Activated CD4-positive, CD25-positive, alpha-beta regulatory T cell treated with anti-CD3 and anti-CD28 coated beads, Interleukin-2, amount 50 U/mL, for 16 hours (primary cell): ENCODE data around the gene MAGEA8.
"Not testable (repeated sequence)": the region's sequence is repeated elsewhere in the genome, so short reads cannot be mapped to it uniquely, and the experiment has no call there.

Source experiments
- DNase-seq: peaks from one replicate; pipeline ENCODE4 v3.0.0-alpha.2; 2020; ENCODE audit warnings: low read depth, low spot score

MAGEA8 gene

DNA sequence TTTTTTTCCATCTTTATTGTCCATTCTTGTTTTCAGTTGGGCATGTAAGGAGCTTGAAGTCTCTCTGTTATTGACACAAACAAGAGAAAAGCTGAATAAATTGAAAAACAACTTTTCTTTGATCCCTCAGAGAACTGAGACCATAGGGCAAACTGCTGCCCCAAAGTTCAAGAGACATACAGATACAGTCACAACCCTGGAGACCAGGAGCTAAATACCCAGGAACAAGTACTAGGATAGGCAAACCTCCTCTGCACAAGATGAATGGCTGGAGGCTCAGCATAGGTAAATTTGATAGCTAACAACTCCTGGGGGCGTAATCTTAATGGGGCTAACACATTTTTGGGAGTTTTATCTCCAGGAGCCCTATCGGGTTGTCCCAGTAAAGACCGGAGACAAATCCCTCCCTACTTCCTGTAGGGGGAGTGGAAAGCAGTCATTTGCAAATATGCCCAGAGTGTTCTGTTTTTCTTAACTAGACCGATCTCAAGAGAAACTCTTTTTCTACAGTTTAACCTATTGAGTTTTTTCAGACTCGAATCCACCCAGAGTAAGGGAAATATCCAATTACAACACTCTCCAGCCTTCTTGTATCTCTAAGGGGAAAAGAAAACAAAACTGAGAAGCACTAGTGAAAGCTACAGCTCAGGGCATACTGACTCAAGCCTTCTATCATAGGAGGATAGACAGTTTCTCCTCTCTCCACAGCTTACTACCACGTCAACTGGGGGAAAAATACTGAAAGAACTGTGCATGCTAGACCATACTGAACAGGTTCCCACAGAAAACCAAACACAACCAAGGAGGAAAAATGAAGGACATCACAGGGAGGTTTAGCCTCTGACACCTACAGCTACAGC lies 23.1 kb downstream of the MAGEA8 start:
- no peak for DNase-seq

DNA sequence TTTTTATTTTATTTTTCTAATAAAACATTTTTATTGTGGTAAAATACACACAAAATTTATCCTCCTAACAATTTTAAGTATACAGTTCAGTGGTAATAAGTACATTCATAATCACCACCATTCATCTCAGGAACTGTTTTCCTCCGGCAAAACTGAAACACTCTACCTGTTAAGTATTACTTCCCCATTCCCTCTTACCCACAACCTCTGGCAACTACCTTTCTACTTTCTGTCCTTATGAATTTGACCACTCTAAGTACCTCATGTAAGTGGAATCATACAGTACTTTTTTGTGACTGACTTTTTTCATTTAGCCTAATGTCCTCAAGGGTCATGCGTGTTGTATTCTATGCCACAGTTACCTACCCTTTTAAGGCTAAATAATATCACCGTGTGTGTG lies 27.3 kb downstream of the MAGEA8 start:
- DNase-seq = no peak

DNA sequence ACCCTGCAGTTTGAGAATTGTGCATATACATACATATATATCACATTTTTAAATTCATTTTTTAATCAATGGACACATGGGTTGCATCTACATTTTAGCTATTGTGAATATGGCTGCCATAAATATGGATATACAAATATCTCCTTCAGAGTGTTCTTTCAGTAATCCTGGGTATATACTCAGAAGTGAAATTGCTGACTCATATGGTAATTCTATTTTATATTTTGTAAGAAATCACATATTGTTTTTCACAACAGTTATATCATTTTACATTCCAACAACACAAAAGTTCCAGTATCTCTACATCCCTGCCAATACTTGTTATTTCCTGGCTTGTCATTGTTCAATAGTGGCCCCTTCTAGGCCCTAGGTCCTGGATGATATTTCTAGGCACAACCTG lies 27.7 kb downstream of the MAGEA8 start:
- no peak for DNase-seq

DNA sequence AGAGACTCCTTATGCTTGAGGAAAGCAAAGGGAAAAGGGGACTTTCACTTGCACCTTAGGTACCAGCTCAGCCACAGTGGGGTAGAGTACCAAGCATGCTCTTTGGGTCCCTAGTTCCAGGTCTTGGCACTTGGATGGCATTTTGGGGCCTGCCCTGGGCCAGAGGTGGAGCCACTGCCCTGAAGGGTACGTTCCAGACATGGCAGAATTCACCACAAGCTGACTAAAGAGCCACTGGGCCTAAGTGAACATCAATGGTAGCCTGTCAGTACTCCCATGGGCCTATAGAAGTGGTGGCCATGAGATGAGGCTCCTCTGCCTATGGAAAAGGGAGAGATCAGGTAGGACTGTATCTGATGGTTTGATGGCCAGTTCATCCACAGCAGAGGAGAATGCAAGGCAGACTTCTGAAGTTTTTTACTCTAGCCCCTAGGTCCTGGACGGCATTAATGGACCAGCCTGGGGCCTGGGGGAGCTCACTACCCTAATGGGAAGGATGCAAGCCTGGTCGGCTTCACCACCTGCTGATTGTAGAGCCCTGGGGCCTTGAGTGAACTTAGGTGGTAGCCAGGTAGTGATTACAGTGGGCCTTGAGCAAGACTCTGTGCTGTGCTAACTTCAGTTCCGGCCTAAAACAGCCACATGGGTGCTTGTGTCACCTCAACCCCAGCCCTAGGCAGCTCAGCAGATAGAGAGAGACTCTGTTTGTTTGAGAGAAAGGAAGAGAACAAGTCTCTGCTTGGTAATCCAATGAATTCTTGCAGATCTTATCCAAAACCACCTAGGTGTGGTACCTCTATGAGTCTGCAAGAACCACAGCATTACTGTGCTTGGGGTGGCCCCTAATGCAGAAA lies 28.6 kb downstream of the MAGEA8 start:
- DNase-seq = no peak

DNA sequence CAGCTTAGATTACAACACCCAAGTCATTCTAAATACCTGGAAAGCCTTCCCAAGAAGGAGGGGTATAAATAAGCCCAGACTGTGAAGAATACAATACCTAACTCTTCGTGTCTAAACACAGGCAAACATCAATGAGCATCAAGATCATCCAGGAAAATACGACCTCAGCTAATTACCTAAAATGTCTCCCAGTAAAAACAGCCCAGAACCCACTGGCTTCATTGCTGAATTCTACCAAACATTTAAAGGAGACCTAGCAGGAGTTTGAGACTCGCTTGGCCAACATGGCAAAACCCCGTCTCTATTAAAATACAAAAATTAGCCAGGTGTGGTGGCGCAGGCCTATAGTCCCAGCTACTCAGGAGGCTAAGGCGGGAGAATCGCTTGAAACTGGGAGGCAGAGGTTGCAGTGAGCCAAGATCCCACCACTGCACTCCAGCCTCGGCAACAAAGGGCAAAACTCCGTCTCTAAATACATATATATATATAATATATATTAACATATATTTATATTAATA lies 29.3 kb downstream of the MAGEA8 start:
- no peak for DNase-seq

DNA sequence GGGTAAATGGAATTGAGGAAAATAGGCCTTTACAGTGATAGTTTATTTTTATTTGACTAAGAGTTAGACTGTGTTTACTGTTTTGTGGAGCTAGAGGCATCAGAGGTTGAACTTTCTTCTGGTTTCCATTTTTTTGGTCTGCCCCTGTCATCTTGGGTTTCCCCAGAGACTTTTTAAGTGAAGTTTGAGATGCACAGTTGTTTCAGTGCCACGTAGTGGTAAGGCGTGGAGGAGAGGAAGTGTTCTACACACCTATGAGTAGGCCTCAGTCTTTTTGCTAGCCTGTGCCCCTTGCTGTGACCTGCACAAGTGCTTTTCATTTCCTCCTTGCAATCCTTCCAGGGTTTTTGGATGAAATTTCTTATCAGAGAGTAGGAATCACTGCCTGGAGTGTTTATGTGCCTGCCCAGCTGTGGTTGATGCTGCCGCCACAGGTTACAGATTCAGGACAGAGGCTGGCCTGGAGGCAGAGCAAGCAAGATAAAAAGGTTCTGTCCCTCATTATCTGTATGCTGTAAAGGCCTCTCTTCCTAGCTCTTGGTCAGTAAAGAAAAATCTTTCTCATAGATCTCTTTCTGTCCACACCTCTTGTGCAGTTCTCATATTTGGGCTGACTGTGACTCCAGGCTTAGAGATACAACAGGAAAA lies 35.9 kb downstream of the MAGEA8 start:
- no peak for DNase-seq

DNA sequence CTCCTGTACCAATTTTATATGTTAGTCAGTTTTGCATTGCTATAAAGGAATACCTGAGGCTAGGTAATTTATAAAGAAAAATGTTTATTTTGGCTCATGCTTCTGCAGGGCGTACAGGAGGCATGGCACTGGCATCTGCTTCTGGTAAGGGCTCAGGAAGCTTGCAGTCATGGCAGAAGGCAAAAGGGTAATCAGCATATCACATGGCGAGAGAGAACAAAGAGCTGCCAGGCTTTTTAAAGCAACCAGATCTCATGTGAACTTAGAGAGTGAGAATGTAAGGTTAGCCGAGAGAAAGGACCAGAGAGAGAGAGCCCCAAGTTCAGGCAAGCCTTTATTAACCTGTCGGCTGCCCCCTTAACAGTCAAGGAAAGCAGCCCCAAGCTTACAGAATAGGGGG lies 42.9 kb downstream of the MAGEA8 start:
- DNase-seq = not testable (repeated sequence)

DNA sequence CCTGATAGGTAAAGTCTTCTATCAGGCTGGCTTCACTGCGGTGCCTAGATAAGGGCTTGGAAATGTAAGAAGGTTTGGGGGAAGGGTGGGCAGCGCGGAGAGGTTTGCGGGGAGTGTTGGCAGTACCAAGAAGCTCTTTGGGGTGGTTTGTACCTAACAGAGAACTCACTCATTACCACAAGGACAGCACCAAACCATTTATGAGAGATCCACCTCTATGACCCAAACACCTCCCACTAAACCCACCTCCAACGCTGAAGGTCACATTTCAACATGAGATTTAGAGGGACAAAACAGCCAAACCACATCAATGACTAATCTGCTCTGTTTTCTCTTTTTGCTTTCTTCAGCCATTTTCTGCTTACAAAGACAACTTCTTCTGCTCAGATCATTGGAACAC lies 43.5 kb downstream of the MAGEA8 start:
- DNase-seq = not testable (repeated sequence)

DNA sequence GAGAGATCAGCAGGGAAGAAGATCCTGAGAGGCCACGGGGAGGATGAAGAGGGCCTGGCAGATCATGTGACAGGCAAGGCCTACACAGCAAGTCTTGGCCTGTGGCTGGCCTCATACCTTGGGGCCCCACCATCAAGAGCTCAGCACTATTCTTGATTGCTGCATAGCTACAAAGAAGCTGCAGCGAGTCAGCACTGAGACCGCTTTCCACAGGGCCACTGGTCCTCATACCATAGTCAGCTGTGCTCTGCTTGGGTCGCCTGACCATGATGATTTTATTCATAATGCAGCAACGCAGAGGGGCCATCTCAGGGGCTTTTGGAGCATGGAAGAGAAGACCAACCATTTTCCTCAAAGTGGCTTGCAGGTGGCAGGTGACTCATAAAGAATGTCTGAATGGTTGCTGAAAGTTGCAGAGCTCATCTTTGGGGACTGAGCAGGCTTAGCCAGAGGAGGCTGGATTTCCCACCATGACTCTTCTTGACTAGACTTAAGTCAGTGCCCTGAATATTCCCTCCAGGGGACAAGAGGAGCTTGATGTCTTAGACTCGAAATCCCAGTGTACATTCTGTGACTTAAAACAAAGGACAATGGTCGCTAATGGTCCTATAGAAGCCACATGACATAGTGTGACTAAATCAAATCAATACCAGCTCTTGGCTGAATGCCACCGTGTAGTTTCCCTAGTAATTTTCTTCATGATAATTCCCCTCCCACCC lies 46.4 kb downstream of the MAGEA8 start:
- DNase-seq = not testable (repeated sequence)

DNA sequence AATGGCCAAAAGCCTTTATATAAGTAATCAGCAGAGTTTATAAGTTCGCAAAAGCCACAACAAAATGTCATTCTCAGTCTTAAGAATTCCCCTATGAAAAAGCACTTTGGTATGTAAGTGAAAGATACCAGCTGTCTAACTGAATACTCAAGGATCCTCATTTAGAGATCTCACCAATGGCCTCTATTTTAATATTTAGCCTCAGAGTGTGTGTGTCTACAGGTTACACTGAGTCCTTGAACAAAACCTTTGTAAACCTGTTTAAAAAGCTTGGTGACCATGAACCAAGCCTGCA lies 46.9 kb downstream of the MAGEA8 start:
- not testable (repeated sequence) for DNase-seq

DNA sequence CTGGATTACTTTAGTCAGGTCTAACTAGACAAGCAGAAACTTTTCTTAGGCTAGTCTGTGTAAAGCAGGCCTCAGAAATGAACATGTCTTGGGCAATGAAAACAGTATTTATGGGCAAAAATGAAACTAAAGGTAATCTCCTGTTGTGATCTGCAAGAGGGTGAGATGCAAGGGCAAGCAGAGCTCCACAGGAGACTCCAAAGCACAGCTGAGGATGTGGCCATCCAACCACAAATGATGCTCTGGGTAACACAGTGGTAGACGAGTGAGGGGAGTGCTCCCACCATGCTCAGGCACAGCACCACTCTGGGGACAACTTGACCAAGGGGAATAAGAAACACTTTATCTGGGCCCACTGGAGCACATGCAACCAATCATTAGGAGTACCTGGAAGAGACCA lies 47.7 kb downstream of the MAGEA8 start:
- DNase-seq = not testable (repeated sequence)

DNA sequence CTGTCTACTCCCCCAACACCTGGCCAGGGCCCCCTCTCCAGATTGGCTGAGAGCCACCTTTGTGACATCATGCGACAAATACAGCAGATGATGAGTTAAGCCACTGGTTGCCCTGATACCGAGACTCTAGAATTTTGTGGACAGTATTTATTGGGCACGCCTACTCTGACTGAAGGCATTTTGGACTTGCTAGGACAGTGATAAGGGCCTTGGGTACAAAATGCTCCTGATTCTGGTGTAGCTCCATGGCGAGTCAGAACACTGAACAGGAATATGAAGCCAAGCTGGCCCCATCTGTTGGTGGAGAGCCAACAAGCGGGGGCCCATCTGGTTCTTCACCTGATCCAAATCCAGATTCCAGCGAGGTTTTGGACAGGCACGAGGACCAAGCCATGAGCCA lies 48.4 kb downstream of the MAGEA8 start, which contains the start of gene HSFX4:
HSFX4 (plus strand) TSS at position 174 of the 400 bp plus-strand sequence; CDS start at position 246, 72 bp downstream.
- not testable (repeated sequence) for DNase-seq

DNA sequence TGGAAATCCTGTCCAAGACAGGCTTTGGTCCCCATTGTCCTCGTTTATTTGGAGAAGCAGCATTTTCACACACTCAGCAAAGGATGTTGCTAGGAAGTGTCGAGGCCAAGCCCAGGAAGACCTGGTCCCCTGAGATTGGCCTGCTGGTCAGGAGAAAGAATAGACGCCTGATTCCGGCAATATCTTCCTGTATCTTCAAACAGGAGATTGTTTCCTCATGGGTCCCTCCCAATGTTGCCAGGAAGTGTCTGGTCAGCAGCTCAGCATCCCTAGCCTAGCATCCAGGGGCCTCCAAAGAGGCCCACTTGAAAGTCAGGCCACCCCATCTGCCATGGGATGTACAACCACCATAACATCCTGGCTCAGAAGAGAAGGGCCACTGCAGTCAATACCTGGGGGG lies 50.4 kb downstream of the MAGEA8 start:
- not testable (repeated sequence) for DNase-seq

DNA sequence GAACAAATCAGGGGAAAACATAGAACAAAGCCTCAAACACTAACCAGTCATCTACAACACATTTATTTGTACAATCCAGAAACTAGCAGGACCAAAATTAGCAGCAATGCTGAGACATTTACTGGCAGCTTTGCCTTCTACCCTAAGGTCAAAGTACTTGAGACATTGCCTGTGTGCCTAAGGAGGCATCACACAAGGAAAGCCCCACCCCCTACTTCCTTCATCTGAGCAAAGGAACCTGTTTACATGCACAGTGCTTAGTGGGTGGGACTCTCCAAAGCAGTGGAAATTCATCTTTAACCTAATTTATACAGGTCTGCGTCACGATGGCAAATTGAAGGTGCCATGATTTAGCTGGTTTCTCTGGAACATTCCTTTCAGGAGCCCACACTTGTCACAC lies 51.2 kb downstream of the MAGEA8 start:
- not testable (repeated sequence) for DNase-seq

DNA sequence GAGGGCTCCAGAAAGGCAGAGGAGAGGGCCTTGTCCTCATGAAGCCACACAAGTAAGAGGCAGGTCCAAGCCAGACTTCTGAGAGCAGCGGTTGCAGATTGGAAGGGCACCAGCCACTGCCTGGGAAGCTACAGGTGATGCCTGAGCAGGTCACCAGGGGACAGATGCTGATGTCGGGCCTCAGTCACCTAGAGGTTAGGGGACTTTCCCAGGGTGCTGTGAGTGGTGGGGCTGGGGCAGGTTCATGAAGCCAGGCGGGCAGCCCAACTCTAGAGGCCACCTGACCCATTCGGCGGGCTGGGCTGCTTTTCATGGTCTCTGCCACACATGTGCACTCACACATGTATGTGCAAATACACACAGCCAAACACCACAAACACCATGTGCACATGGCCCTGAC lies 52.0 kb downstream of the MAGEA8 start:
- DNase-seq = not testable (repeated sequence)

DNA sequence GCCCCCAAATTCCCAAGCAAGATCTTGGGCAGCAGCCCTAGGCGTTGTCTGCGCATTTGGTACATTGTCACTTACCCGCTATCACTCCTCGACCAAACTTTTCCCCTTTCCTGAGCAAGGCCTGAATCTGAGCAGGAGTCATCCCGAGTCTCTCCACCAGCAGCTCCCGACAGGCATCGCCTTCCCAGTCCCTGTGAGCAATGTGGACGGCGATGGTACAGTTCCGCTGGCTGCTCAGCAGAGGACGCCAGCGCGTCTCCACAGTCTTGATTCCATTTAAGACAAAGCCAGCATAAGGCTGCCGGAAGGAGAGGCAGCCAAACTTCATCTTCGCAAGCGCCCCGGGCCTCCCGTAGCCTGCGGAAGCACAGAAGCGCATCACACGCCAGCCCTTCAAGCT lies 52.6 kb downstream of the MAGEA8 start:
- DNase-seq = not testable (repeated sequence)
